PC-3 (cell line): ENCODE measurements around the gene ACKR3. TPM values are rescaled to one million over a fixed set of nuclear protein-coding genes. Genes with fewer than 3 reads are reported as not detected.
A peak's percentile ranks its signal among the peaks of the same experiment; 100 is the strongest.

ENCODE experiments used
- ATAC-seq: fragments of 200-7000 bp; cut with Tn5 transposase; 2 replicates; pipeline ENCODE4 v1.9.1; 2020; ENCODE audit warnings: mild to moderate bottlenecking, moderate library complexity
- BruUV-seq: library from RNA; stranded (reverse); fragments of 400-500 nt; replicated peaks from 2 replicates; lab custom pipeline; 2021; lab: Mats Ljungman, UMichigan
- CTCF ChIA-PET: fragments of 300-600 bp; sonication (Branson Sonifier 250); formaldehyde crosslinking; loops from one replicate; lab custom pipeline; 2022; ENCODE audit warnings: antibody characterized with exemption; lab: Charles Lee
- POLR2A ChIA-PET: fragments of 300-600 bp; sonication (Branson Sonifier 250); formaldehyde crosslinking; loops from one replicate; lab custom pipeline; 2022; ENCODE audit warnings: antibody characterized with exemption; ENCODE audit not compliant: unreplicated experiment; lab: Charles Lee
- DNase-seq: peaks from one replicate; pipeline ENCODE4 v3.0.0-alpha.2; 2015
- H2AFZ ChIP-seq: fragments of 300-600 bp; sonication (generic); 2 replicates; pipeline ENCODE4 v1.6.0; 2016; ENCODE audit warnings: antibody characterized with exemption, low read length
- H3F3A ChIP-seq: fragments of 300-600 bp; sonication (generic); one replicate; pipeline ENCODE4 v1.6.0; 2017; ENCODE audit warnings: antibody characterized with exemption, low read length, control low read depth, mild to moderate bottlenecking; ENCODE audit not compliant: unreplicated experiment
- H3K27ac ChIP-seq: fragments of 300-600 bp; sonication (generic); 2 replicates; pipeline ENCODE4 v1.5.1; 2016; ENCODE audit warnings: mild to moderate bottlenecking, low read length
- H3K27me3 ChIP-seq: fragments of 300-600 bp; sonication (generic); 2 replicates; pipeline ENCODE4 v1.6.1; 2016; ENCODE audit warnings: low read length, mixed read lengths
- H3K36me3 ChIP-seq: fragments of 300-600 bp; sonication (generic); 2 replicates; pipeline ENCODE4 v1.6.1; 2016; ENCODE audit warnings: low read depth, mixed run types, low read length, mixed read lengths
- H3K4me1 ChIP-seq: fragments of 300-600 bp; sonication (generic); 2 replicates; pipeline ENCODE4 v1.5.1; 2016; ENCODE audit warnings: low read length; ENCODE audit not compliant: insufficient read depth
- H3K4me2 ChIP-seq: fragments of 300-600 bp; sonication (generic); 2 replicates; pipeline ENCODE4 v1.6.0; 2016; ENCODE audit warnings: low read length
- H3K4me3 ChIP-seq: fragments of 300-600 bp; sonication (generic); 2 replicates; pipeline ENCODE4 v1.5.1; 2016; ENCODE audit warnings: mild to moderate bottlenecking, low read length, mixed read lengths
- H3K79me2 ChIP-seq: fragments of 300-600 bp; sonication (generic); 2 replicates; pipeline ENCODE4 v1.6.1; 2017; ENCODE audit warnings: low read length, mixed read lengths
- H3K9ac ChIP-seq: fragments of 300-600 bp; sonication (generic); 2 replicates; pipeline ENCODE4 v1.6.0; 2016; ENCODE audit warnings: mild to moderate bottlenecking, low read length
- H3K9me2 ChIP-seq: fragments of 300-600 bp; sonication (generic); replicated peaks from 2 replicates; pipeline ENCODE4 v1.6.1; 2016; ENCODE audit warnings: mixed run types, low read length, mixed read lengths
- H3K9me3 ChIP-seq: fragments of 300-600 bp; sonication (generic); 2 replicates; pipeline ENCODE4 v1.6.1; 2016; ENCODE audit warnings: low read length, mixed read lengths
- H4K20me1 ChIP-seq: fragments of 300-600 bp; sonication (generic); 2 replicates; pipeline ENCODE4 v1.6.1; 2016; ENCODE audit warnings: low read length, mixed read lengths
- CTCF ChIP-seq: fragments of 300-600 bp; sonication (generic); conservative IDR thresholded peaks from 2 replicates; pipeline ENCODE4 v1.5.1; 2017; ENCODE audit warnings: antibody characterized with exemption, low read depth, mild to moderate bottlenecking, low read length
- EZH2 ChIP-seq: fragments of 300-600 bp; sonication (generic); IDR thresholded peaks from one replicate; pipeline ENCODE4 v1.6.1; 2017; ENCODE audit warnings: antibody characterized with exemption, mild to moderate bottlenecking, low read length; ENCODE audit not compliant: unreplicated experiment
- EZH2phosphoT487 ChIP-seq: fragments of 300-600 bp; sonication (generic); IDR thresholded peaks from 2 replicates; pipeline ENCODE4 v1.6.1; 2018; ENCODE audit warnings: mild to moderate bottlenecking, antibody characterized with exemption, low read length, borderline replicate concordance
- intact Hi-C: fragments of 100-400 bp; cut with micrococcal nuclease; formaldehyde crosslinking; loops from 2 replicates; pipeline ENCODE4 v1.9.0; 2023
- total RNA-seq: library from RNA; depleted of rRNA; stranded (reverse); fragments of >200 nt; gene quantifications from 2 replicates; pipeline ENCODE4 v1.2.3, GENCODE V29; 2014

ACKR3 gene
- total RNA-seq, 1 experiment from 2014 or later = 3.1 TPM

- Histone ChIP-seq H3K4me3 (no peak overlapping the region), H3K4me1 (no peaks in the 10 kb centered on the region), H3F3A (no peaks in the 10 kb centered on the region), H3K79me2 (no peaks in the 10 kb centered on the region), H3K9ac (no peak overlapping the region), H3K27me3 (no peaks in the 10 kb centered on the region), H3K4me2 (no peak overlapping the region), H2AFZ (no peak overlapping the region), H3K9me3 (no peaks in the 10 kb centered on the region), H3K36me3 (no peaks in the 10 kb centered on the region), H4K20me1 (no peaks in the 10 kb centered on the region), H3K27ac (no peak overlapping the region), H3K9me2 (no peaks in the 10 kb centered on the region)
- CTCF ChIA-PET = no interaction called here
- DNase-seq = no peak
- BruUV-seq = no TSS peak
- POLR2A ChIA-PET = no interaction called here
- no peak for ATAC-seq
- intact Hi-C loops = no loop called here
- no peak for TF ChIP-seq CTCF
- no peak for TF ChIP-seq EZH2
- TF ChIP-seq EZH2phosphoT487 = no peak
These were observed 29.4 kb downstream of the ACKR3 start for GRCh38 chr2:236599059-236599458.

- Histone ChIP-seq H3K9me2 (no peaks in the 10 kb centered on the region), H3K27me3 (no peaks in the 10 kb centered on the region), H3K9me3 (no peaks in the 10 kb centered on the region), H3K4me1 (no peaks in the 10 kb centered on the region), H2AFZ (no peak overlapping the region), H4K20me1 (no peaks in the 10 kb centered on the region), H3K36me3 (no peaks in the 10 kb centered on the region), H3K4me2 (no peak overlapping the region), H3K4me3 (no peak overlapping the region), H3K79me2 (no peaks in the 10 kb centered on the region), H3F3A (no peaks in the 10 kb centered on the region), H3K27ac (no peak overlapping the region), H3K9ac (no peak overlapping the region)
- no TSS peak for BruUV-seq
- intact Hi-C loops = no loop called here
- DNase-seq (peak; percentile 12), ATAC-seq (no peak)
- POLR2A ChIA-PET = no interaction called here
- CTCF ChIA-PET = interaction anchor here (0.7 kb wide), 1 partner anchor 88 kb away, joined by 4 read pairs; no protein-coding TSS in a partner anchor
- TF ChIP-seq CTCF = no peak
- no peak for TF ChIP-seq EZH2
- no peak for TF ChIP-seq EZH2phosphoT487
These were observed 30.5 kb downstream of the ACKR3 start for GRCh38 chr2:236600158-236600557.

GRCh38 chr2:236600892-236601291 lies 31.3 kb downstream of the ACKR3 start:
- intact Hi-C loops = no loop called here
- TF ChIP-seq EZH2phosphoT487 = no peak
- no peak for TF ChIP-seq CTCF
- TF ChIP-seq EZH2 = no peak
- H3K79me2 ChIP-seq = no peaks in the 10 kb centered on the region
- H3K27ac ChIP-seq = no peak overlapping the region
- H2AFZ ChIP-seq = no peak overlapping the region
- H3K4me1 ChIP-seq = no peaks in the 10 kb centered on the region
- BruUV-seq = no TSS peak
- ChIA-PET POLR2A (no interaction called here), CTCF (interaction anchor here (0.7 kb wide), 1 partner anchor 88 kb away, joined by 4 read pairs; no protein-coding TSS in a partner anchor)
- no peaks in the 10 kb centered on the region for H3K9me3 ChIP-seq
- H4K20me1 ChIP-seq = no peaks in the 10 kb centered on the region
- H3K36me3 ChIP-seq = no peaks in the 10 kb centered on the region
- 0 out of 2 replicates have a peak, but pooled peaks have one; percentile 37 for ATAC-seq
- H3K27me3 ChIP-seq = no peaks in the 10 kb centered on the region
- no peak overlapping the region for H3K4me2 ChIP-seq
- H3K4me3 ChIP-seq = no peak overlapping the region
- H3K9me2 ChIP-seq = no peaks in the 10 kb centered on the region
- no peak overlapping the region for H3K9ac ChIP-seq
- H3F3A ChIP-seq = no peaks in the 10 kb centered on the region
- peak; percentile 52 for DNase-seq
